K562 (cell line): ENCODE results near the gene LY6G6D. TPM values are rescaled to one million over a fixed set of nuclear protein-coding genes. Genes with fewer than 3 reads are reported as not detected.
A peak's percentile ranks its signal among the peaks of the same experiment; 100 is the strongest.

Experiments used
- E2F3 ChIP-seq: fragments of 250-450 bp; sonication (Bioruptor Pico); IDR thresholded peaks from 2 replicates; pipeline ENCODE4 v1.4.0; 2020; ENCODE audit warnings: mild to moderate bottlenecking
- NFATC3 ChIP-seq: fragments of 450-650 bp; IDR thresholded peaks from 2 replicates; pipeline ENCODE4 v1.6.1; 2017; ENCODE audit warnings: mild to moderate bottlenecking
- TEAD2 ChIP-seq: fragments of 450-650 bp; IDR thresholded peaks from 2 replicates; pipeline ENCODE4 v1.6.1; 2016; ENCODE audit warnings: missing genetic modification characterization, control low read depth, missing compliant biosample characterization
- ZKSCAN8 ChIP-seq: fragments of 200-800 bp; sonication (Bioruptor generic); IDR thresholded peaks from 2 replicates; pipeline ENCODE4 v1.6.1; 2016; ENCODE audit warnings: missing genetic modification characterization, missing compliant biosample characterization
- ZNF76 ChIP-seq: fragments of 250-450 bp; sonication (Bioruptor Pico); IDR thresholded peaks from 2 replicates; pipeline ENCODE4 v1.4.0; 2020; ENCODE audit warnings: mild to moderate bottlenecking, moderate library complexity, borderline replicate concordance
- polyA plus RNA-seq, 8 experiments: library from polyadenylated mRNA; depleted of rRNA in 4 of 8; stranded (reverse) in 5 of 8; unstranded in 3 of 8; fragments of >200 nt; fragmentation: Nextera tagmentation in 2 of 8; fragmentation: Illumina TruSeq in 1 of 8; extraction: Ambion mirVana in 2 of 8; extraction: Trizol in 1 of 8; gene quantifications; 2 replicates each; pipeline versions ENCODE4 v1.2.1 to v1.2.3, GENCODE V29; 2011 to 2014; ENCODE audit warnings: inconsistent platforms in 1 of 8, missing spikeins in 1 of 8
- total RNA-seq, 7 experiments: library from RNA; depleted of rRNA in 6 of 7; stranded (reverse); fragments of >200 nt in 6 of 7; fragmentation: Illumina TruSeq in 2 of 7; extraction: Trizol in 2 of 7; gene quantifications; 2 replicates each; pipeline versions ENCODE4 v1.2.1 to v1.2.3, GENCODE V29; 2011 to 2021; ENCODE audit warnings: low replicate concordance in 1 of 7
- TF ChIP-seq, protein P1 (sequence below): fragments of 450-650 bp; IDR thresholded peaks from 2 replicates; pipeline ENCODE4 v1.6.1; 2016; ENCODE audit warnings: low read depth

LY6G6D gene
- total and polyA plus RNA-seq, 9 of the 15 experiments (the other 6 are each of a cell fraction or from before 2014, with no cell fraction given): 0.30 to 0.38 TPM; not detected in 7

DNA sequence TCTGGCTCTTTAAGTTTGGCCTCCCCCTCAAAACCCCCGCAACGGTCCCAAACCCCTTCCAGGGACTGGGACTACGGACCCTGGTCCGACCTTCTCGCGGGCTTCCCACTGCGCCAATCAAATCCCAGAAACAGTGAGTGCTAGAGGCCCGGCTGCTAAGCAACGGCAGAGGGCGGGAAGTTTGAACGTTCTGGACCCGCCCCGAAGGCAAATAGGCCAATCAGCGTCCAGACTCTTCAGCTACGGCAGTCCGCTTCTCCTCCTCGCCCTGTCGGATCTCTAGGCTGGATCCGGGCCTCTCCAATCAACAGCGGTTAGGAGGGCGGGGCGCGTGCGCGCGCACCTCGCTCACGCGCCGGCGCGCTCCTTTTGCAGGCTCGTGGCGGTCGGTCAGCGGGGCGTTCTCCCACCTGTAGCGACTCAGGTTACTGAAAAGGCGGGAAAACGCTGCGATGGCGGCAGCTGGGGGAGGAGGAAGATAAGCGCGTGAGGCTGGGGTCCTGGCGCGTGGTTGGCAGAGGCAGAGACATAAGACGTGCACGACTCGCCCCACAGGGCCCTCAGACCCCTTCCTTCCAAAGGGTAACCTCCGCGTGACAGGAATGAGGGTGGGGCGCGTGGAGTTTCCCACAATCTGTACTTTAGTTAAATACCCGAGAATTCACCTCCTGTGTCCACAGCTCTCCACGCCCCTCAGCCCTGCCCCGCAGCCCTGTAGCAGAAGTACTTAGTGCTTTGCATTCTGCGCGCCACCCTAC lies 24.7 kb downstream of the LY6G6D start, which contains the start of gene MSH5 (continued):
- TF ChIP-seq, protein P1, sequence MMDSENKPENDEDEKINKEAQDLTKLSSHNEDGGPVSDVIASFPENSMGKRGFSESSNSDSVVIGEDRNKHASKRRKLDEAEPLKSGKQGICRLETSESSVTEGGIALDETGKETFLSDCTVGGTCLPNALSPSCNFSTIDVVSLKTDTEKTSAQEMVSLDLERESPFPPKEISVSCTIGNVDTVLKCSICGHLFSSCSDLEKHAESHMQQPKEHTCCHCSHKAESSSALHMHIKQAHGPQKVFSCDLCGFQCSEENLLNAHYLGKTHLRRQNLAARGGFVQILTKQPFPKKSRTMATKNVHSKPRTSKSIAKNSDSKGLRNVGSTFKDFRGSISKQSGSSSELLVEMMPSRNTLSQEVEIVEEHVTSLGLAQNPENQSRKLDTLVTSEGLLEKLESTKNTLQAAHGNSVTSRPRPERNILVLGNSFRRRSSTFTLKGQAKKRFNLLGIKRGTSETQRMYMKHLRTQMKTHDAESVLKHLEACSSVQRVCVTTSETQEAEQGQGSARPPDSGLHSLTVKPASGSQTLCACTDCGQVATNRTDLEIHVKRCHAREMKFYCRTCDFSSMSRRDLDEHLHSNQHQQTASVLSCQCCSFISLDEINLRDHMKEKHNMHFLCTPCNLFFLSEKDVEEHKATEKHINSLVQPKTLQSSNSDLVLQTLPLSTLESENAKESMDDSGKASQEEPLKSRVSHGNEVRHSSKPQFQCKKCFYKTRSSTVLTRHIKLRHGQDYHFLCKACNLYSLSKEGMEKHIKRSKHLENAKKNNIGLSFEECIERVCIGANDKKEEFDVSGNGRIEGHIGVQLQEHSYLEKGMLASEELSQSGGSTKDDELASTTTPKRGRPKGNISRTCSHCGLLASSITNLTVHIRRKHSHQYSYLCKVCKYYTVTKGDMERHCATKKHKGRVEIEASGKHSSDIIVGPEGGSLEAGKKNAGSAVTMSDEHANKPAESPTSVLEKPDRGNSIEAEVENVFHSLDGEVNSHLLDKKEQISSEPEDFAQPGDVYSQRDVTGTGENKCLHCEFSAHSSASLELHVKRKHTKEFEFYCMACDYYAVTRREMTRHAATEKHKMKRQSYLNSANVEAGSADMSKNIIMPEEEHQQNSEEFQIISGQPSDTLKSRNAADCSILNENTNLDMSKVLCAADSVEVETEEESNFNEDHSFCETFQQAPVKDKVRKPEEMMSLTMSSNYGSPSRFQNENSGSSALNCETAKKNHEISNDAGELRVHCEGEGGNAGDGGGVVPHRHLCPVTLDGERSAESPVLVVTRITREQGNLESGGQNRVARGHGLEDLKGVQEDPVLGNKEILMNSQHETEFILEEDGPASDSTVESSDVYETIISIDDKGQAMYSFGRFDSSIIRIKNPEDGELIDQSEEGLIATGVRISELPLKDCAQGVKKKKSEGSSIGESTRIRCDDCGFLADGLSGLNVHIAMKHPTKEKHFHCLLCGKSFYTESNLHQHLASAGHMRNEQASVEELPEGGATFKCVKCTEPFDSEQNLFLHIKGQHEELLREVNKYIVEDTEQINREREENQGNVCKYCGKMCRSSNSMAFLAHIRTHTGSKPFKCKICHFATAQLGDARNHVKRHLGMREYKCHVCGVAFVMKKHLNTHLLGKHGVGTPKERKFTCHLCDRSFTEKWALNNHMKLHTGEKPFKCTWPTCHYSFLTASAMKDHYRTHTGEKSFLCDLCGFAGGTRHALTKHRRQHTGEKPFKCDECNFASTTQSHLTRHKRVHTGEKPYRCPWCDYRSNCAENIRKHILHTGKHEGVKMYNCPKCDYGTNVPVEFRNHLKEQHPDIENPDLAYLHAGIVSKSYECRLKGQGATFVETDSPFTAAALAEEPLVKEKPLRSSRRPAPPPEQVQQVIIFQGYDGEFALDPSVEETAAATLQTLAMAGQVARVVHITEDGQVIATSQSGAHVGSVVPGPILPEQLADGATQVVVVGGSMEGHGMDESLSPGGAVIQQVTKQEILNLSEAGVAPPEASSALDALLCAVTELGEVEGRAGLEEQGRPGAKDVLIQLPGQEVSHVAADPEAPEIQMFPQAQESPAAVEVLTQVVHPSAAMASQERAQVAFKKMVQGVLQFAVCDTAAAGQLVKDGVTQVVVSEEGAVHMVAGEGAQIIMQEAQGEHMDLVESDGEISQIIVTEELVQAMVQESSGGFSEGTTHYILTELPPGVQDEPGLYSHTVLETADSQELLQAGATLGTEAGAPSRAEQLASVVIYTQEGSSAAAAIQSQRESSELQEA: no peak
- TF ChIP-seq NFATC3 (no peak), TEAD2 (tag) (no peak), ZKSCAN8 (CRISPR knock-in tag) (no peak), E2F3 (peak; percentile 99), ZNF76 (CRISPR knock-in tag) (0 out of 2 replicates have a peak, but pooled peaks have one; percentile 83)
- TF ChIP-seq, all 486 proteins: peak for 175
